IMR-90 (cell line): ENCODE data around the gene ZMYND11. TPM values are rescaled to one million over a fixed set of nuclear protein-coding genes. Genes with fewer than 3 reads are reported as not detected.

ENCODE experiments used
- ATAC-seq: fragments of 200-7000 bp; cut with Tn5 transposase; 2 replicates; pipeline ENCODE4 v1.9.1; 2020; ENCODE audit warnings: low read depth, mild to moderate bottlenecking, moderate library complexity
- BruUV-seq: library from RNA; stranded (reverse); fragments of 400-500 nt; replicated peaks from 2 replicates; lab custom pipeline; 2021; lab: Mats Ljungman, UMichigan
- CTCF ChIA-PET: fragments of 300-600 bp; formaldehyde crosslinking; extraction: SDS; loops from one replicate; lab custom pipeline; 2021; ENCODE audit warnings: antibody characterized with exemption; lab: Yijun Ruan, JAX
- POLR2A ChIA-PET: fragments of 300-600 bp; sonication (Branson Sonifier 250); formaldehyde crosslinking; loops from one replicate; lab custom pipeline; 2022; ENCODE audit warnings: antibody characterized with exemption; ENCODE audit not compliant: unreplicated experiment; lab: Charles Lee
- DNase-seq: peaks from one replicate; pipeline ENCODE4 v3.0.0; 2013
- H2AFZ ChIP-seq: replicated peaks from 2 replicates; pipeline ENCODE3; 2013; ENCODE audit warnings: low read length, mild to moderate bottlenecking; ENCODE audit not compliant: poor library complexity
- H2AK5ac ChIP-seq: 2 replicates; pipeline ENCODE4 v1.6.1; 2013; ENCODE audit warnings: low read depth, low read length, inconsistent platforms
- H2AK9ac ChIP-seq: replicated peaks from 2 replicates; pipeline ENCODE3; 2013; ENCODE audit warnings: mild to moderate bottlenecking, low read depth, low read length, moderate library complexity; ENCODE audit not compliant: poor library complexity
- H2BK120ac ChIP-seq: 2 replicates; pipeline ENCODE4 v1.6.1; 2013; ENCODE audit warnings: low read depth, low read length, inconsistent platforms
- H2BK15ac ChIP-seq: 3 replicates; pipeline ENCODE4 v1.6.1; 2013; ENCODE audit warnings: low read depth, low read length, inconsistent platforms
- H2BK20ac ChIP-seq: 2 replicates; pipeline ENCODE4 v1.6.1; 2013; ENCODE audit warnings: low read depth, mild to moderate bottlenecking, inconsistent platforms, low read length, moderate library complexity
- H2BK5ac ChIP-seq: 2 replicates; pipeline ENCODE4 v1.6.1; 2013; ENCODE audit warnings: mild to moderate bottlenecking, low read depth, low read length, inconsistent platforms; ENCODE audit not compliant: poor library complexity, severe bottlenecking
- H3K14ac ChIP-seq: replicated peaks from 2 replicates; pipeline ENCODE4 v1.6.1; 2013; ENCODE audit warnings: low read depth, low read length, inconsistent platforms
- H3K18ac ChIP-seq: 2 replicates; pipeline ENCODE4 v1.6.1; 2013; ENCODE audit warnings: low read depth, low read length, control low read depth
- H3K23ac ChIP-seq: 2 replicates; pipeline ENCODE4 v1.6.1; 2013; ENCODE audit warnings: low read depth, low read length, inconsistent platforms
- H3K27ac ChIP-seq: 2 replicates; pipeline ENCODE4 v1.5.1; 2013; ENCODE audit warnings: mild to moderate bottlenecking, control low read depth, low read length; ENCODE audit not compliant: insufficient read depth
- H3K27me3 ChIP-seq: 2 replicates; pipeline ENCODE4 v1.6.1; 2013; ENCODE audit warnings: low read length; ENCODE audit not compliant: control insufficient read depth, insufficient read depth
- H3K36me3 ChIP-seq: 2 replicates; pipeline ENCODE4 v1.6.1; 2013; ENCODE audit warnings: low read length, mixed read lengths; ENCODE audit not compliant: control insufficient read depth, insufficient read depth
- H3K4ac ChIP-seq: 2 replicates; pipeline ENCODE4 v1.6.1; 2013; ENCODE audit warnings: low read depth, low read length, inconsistent platforms
- H3K4me1 ChIP-seq: 2 replicates; pipeline ENCODE4 v1.6.1; 2013; ENCODE audit warnings: low read length, mixed read lengths; ENCODE audit not compliant: control insufficient read depth, insufficient read depth
- H3K4me2 ChIP-seq: 2 replicates; pipeline ENCODE4 v1.6.1; 2013; ENCODE audit warnings: low read depth, mild to moderate bottlenecking, control low read depth, low read length, moderate library complexity
- H3K4me3 ChIP-seq: 2 replicates; pipeline ENCODE4 v1.5.1; 2013; ENCODE audit warnings: low read depth, mild to moderate bottlenecking, control low read depth, low read length, moderate library complexity; ENCODE audit not compliant: insufficient read depth
- H3K56ac ChIP-seq: 2 replicates; pipeline ENCODE4 v1.6.1; 2013; ENCODE audit warnings: low read length, inconsistent platforms; ENCODE audit not compliant: insufficient read depth; ENCODE audit errors: extremely low read depth
- H3K79me1 ChIP-seq, 2 experiments: 2 replicates each; pipeline ENCODE4 v1.6.1; 2013; ENCODE audit warnings: low read length in 2 of 2, inconsistent platforms in 1 of 2, low read depth in 1 of 2
- H3K9ac ChIP-seq: 2 replicates; pipeline ENCODE4 v1.6.1; 2013; ENCODE audit warnings: low read depth, low read length, control low read depth
- H3K9me1 ChIP-seq: 2 replicates; pipeline ENCODE4 v1.6.1; 2013; ENCODE audit warnings: low read length, inconsistent platforms; ENCODE audit not compliant: insufficient read depth
- H3K9me3 ChIP-seq: 2 replicates; pipeline ENCODE4 v1.6.1; 2013; ENCODE audit warnings: low read length; ENCODE audit not compliant: control insufficient read depth, insufficient read depth
- H4K20me1 ChIP-seq: 2 replicates; pipeline ENCODE4 v1.6.1; 2013; ENCODE audit warnings: low read length, inconsistent platforms; ENCODE audit not compliant: insufficient read depth
- H4K5ac ChIP-seq: 2 replicates; pipeline ENCODE4 v1.6.1; 2013; ENCODE audit warnings: mild to moderate bottlenecking, low read depth, low read length, control low read depth
- H4K8ac ChIP-seq, 2 experiments: 2 replicates each; pipeline ENCODE4 v1.6.1; 2013; ENCODE audit warnings: low read depth in 2 of 2, low read length in 2 of 2, control low read depth in 1 of 2, inconsistent platforms in 1 of 2
- H4K91ac ChIP-seq: 2 replicates; pipeline ENCODE4 v1.6.1; 2013; ENCODE audit warnings: low read depth, low read length, inconsistent platforms; ENCODE audit not compliant: insufficient read depth
- BHLHE40 ChIP-seq: fragments of 150-350 bp; IDR thresholded peaks from 2 replicates; pipeline ENCODE4 v1.6.1; 2016; ENCODE audit warnings: mild to moderate bottlenecking, low read depth, low read length
- CEBPB ChIP-seq: IDR thresholded peaks from 2 replicates; pipeline ENCODE4 v1.6.1; 2012; ENCODE audit warnings: low read depth, low read length, improper control_type of control experiment
- CHD1 ChIP-seq: IDR thresholded peaks from 2 replicates; pipeline ENCODE4 v1.6.1; 2012; ENCODE audit warnings: low read depth, low read length, improper control_type of control experiment
- MAZ ChIP-seq: IDR thresholded peaks from 2 replicates; pipeline ENCODE4 v1.6.1; 2012; ENCODE audit warnings: low read depth, mild to moderate bottlenecking, low read length, improper control_type of control experiment, moderate library complexity, borderline replicate concordance
- NFE2L2 ChIP-seq: fragments of 150-350 bp; IDR thresholded peaks from 2 replicates; pipeline ENCODE4 v1.6.1; 2016; ENCODE audit warnings: low read depth, mild to moderate bottlenecking, low read length
- RAD21 ChIP-seq: IDR thresholded peaks from 2 replicates; pipeline ENCODE4 v1.6.1; 2012; ENCODE audit warnings: low read length, improper control_type of control experiment
- RCOR1 ChIP-seq: IDR thresholded peaks from 2 replicates; pipeline ENCODE4 v1.6.1; 2012; ENCODE audit warnings: mild to moderate bottlenecking, low read length, improper control_type of control experiment; ENCODE audit not compliant: insufficient replicate concordance
- RFX5 ChIP-seq: IDR thresholded peaks from 2 replicates; pipeline ENCODE4 v1.8.0; 2012; ENCODE audit warnings: low read depth, mild to moderate bottlenecking, low read length, moderate library complexity
- SMC3 ChIP-seq: fragments of 150-350 bp; IDR thresholded peaks from 2 replicates; pipeline ENCODE4 v1.6.1; 2016; ENCODE audit warnings: low read depth, mild to moderate bottlenecking, antibody characterized with exemption, low read length, moderate library complexity
- WGBS, 2 experiments: methylation state at CpG; one replicate each; pipeline versions ENCODE4 v1.1.5 to v1.1.7; 2013; ENCODE audit warnings: missing lambda C conversion rate in 2 of 2; ENCODE audit not compliant: insufficient read length in 1 of 2; ENCODE audit errors: extremely low coverage in 2 of 2; 5-methylcytosine and 5-hydroxymethylcytosine counted together
- dilution Hi-C: fragments of 300-500 bp; cut with HindIII; formaldehyde crosslinking; loops from one replicate; pipeline ENCODE4 v1.14.3; 2018; ENCODE audit warnings: low sequenced_read_pairs; ENCODE audit not compliant: unreplicated experiment
- in situ Hi-C: fragments of 300-500 bp; cut with MboI; formaldehyde crosslinking; loops from 3 replicates; pipeline ENCODE4 v1.14.3; 2019; ENCODE audit warnings: low sequenced_read_pairs, inconsistent platforms, mixed read lengths
- intact Hi-C: fragments of 100-400 bp; cut with micrococcal nuclease; formaldehyde crosslinking; loops from 2 replicates; pipeline ENCODE4 v1.10.0; 2022
- polyA plus RNA-seq, 3 experiments: library from polyadenylated mRNA; depleted of rRNA; stranded (reverse); fragments of >200 nt; gene quantifications; 2 replicates each; pipeline ENCODE4 v1.2.3, GENCODE V29; 2012; ENCODE audit warnings: low replicate concordance in 1 of 3
- total RNA-seq: library from RNA; depleted of rRNA; stranded (reverse); fragments of >200 nt; gene quantifications from 2 replicates; pipeline ENCODE4 v1.2.3, GENCODE V29; 2012

The ZMYND11 gene
- total and polyA plus RNA-seq, 2 of the 4 experiments (the other 2 are of a cell fraction): 39.5 to 72.2 TPM

DNA sequence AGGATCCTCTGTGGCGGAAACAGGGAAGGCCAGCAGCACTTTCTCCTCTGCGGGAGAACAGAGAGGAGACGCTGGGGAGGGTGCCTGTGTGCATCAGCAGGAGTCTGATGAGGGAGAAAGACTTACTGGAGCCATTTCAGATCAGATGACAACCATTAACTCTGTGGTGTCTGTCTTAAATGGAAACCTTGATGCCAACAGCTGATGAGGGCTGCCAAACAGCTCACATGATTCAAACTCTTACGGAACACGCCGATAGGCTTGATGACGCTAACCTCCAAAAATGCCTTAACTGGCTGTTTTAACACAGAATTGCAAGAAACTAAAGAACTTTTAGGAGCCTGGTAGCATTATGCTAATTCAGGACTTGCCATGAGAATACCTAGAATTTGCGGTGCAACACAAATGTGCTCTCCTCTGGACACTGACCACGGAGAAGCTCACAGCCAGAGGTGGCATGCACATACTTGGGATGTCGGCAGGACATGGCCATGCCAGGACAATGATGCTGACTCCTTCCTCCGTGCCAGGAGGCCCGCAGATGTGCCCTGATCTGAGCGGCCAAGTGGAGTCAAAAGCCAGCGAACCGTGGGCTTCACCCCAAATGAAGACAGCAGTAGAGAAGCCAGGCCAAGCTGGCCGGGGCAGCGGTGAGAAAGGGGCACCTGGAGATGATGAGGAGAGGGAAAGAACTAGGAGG is 154.9 kb downstream of the ZMYND11 start:
- Histone ChIP-seq H3K9ac (no peak overlapping the region), H3K23ac (no peak overlapping the region), H4K8ac (no peak overlapping the region), H4K91ac (no peak overlapping the region), H2AK9ac (no peak overlapping the region), H2BK15ac (no peak overlapping the region), H3K27ac (no peak overlapping the region), H4K20me1 (peaks cover 3% of the 10 kb centered on the region), H2BK120ac (no peak overlapping the region), H2BK5ac (no peak overlapping the region), H4K5ac (no peak overlapping the region), H2AK5ac (no peak overlapping the region), H3K14ac (no peak overlapping the region; the same call in 1 of the 2 replicates), H3K4me2 (no peak overlapping the region), H3K9me3 (0 out of 2 replicates have a peak, but pooled peaks cover 2% of the 10 kb centered on the region), H3K18ac (no peak overlapping the region), H3K36me3 (peaks cover 36% of the 10 kb centered on the region), H3K4me3 (no peak overlapping the region), H3K27me3 (no peaks in the 10 kb centered on the region), H3K9me1 (peaks cover 17% of the 10 kb centered on the region), H3K79me1 (peaks cover 10 to 43% of the 10 kb centered on the region in 2 experiments), H3K56ac (no peak overlapping the region), H2BK20ac (no peak overlapping the region), H3K4ac (no peak overlapping the region), H3K4me1 (peaks cover 7% of the 10 kb centered on the region), H2AFZ (no peak overlapping the region)
- ChIA-PET POLR2A (no interaction called here), CTCF (no interaction called here)
- DNase-seq (no peak), ATAC-seq (no peak)
- in situ Hi-C loops: no loop called here
- no TSS peak for BruUV-seq
- WGBS, 2 experiments: 84% methylated on average over 3 of the region's 17 CpGs; no CpG with 5 or more reads in 1 of the 2 experiments
- intact Hi-C loops: no loop called here
- dilution Hi-C loops: no loop called here
- TF ChIP-seq CHD1: no peak
- no peak for TF ChIP-seq RFX5
- TF ChIP-seq BHLHE40: no peak
- TF ChIP-seq CEBPB: no peak
- no peak for TF ChIP-seq MAZ
- no peak for TF ChIP-seq RAD21
- no peak for TF ChIP-seq SMC3
- TF ChIP-seq NFE2L2: no peak
- TF ChIP-seq RCOR1: no peak
